ENCODE data around the gene CTRB1. TPM values are rescaled to one million over a fixed set of nuclear protein-coding genes. Genes with fewer than 3 reads are reported as not detected.

The CTRB1 gene
- total RNA-seq, 4 donors from 2014 or later, result 0.69 TPM; not detected in 3

GRCh38 chr16:75262104-75262799 is 43.5 kb downstream of the CTRB1 start:
- DNase-seq (ENCODE audit: low spot score) (no peak), ATAC-seq (ENCODE audit: low FRiP score) (peak; percentile 6)

GRCh38 chr16:75262800-75263127 is 44.0 kb downstream of the CTRB1 start:
- ATAC-seq (ENCODE audit: low FRiP score), result no peak
- no peak for TF ChIP-seq CTCF (IDR thresholded peaks at IDR 0.05)
- no peak for DNase-seq (ENCODE audit: low spot score)

More at GRCh38 chr16:75262104-75262799, 43.5 kb downstream of the CTRB1 start:
- TF ChIP-seq CTCF (IDR thresholded peaks at IDR 0.05), result no peak

- no peak for TF ChIP-seq CTCF (IDR thresholded peaks at IDR 0.05)
- ATAC-seq (ENCODE audit: low FRiP score) (no peak), DNase-seq (ENCODE audit: low spot score) (no peak)
These were observed 44.6 kb downstream of the CTRB1 start for GRCh38 chr16:75263291-75263962.

- DNase-seq (ENCODE audit: low spot score) (no peak), ATAC-seq (ENCODE audit: low FRiP score) (peak; percentile 26)
- TF ChIP-seq CTCF (IDR thresholded peaks at IDR 0.05), result no peak
These were observed 45.2 kb downstream of the CTRB1 start for GRCh38 chr16:75263963-75264445.

GRCh38 chr16:75264457-75264998 is 45.7 kb downstream of the CTRB1 start:
- no peak for ATAC-seq (ENCODE audit: low FRiP score)
- DNase-seq (ENCODE audit: low spot score), result no peak
- no peak for TF ChIP-seq CTCF (IDR thresholded peaks at IDR 0.05)

GRCh38 chr16:75264999-75265910 is 46.5 kb downstream of the CTRB1 start:
- DNase-seq (ENCODE audit: low spot score) (no peak), ATAC-seq (ENCODE audit: low FRiP score) (no peak)
- TF ChIP-seq CTCF (IDR thresholded peaks at IDR 0.05), result no peak
